Endothelial cell of umbilical vein (primary cell): ENCODE data around the gene CCSAP. TPM values are rescaled to one million over a fixed set of nuclear protein-coding genes. Genes with fewer than 3 reads are reported as not detected.

ENCODE experiments used
- BruUV-seq: library from RNA; stranded (reverse); fragments of 400-500 nt; replicated peaks from 2 replicates; lab custom pipeline; 2021; lab: Mats Ljungman, UMichigan
- CTCF ChIA-PET: fragments of 300-600, 350-600 bp; sonication (Branson Sonifier 250); formaldehyde crosslinking; loops from one replicate; lab custom pipeline; 2021; ENCODE audit warnings: antibody characterized with exemption, inconsistent platforms; lab: Charles Lee
- POLR2A ChIA-PET: fragments of 300-600, 350-600 bp; sonication (Branson Sonifier 250); formaldehyde crosslinking; loops from one replicate; lab custom pipeline; 2021; ENCODE audit warnings: antibody characterized with exemption, inconsistent platforms; lab: Charles Lee
- DNase-seq: peaks from one replicate; pipeline ENCODE4 v3.0.0-alpha.2; 2011; ENCODE audit warnings: low read depth, low spot score
- FAIRE-seq: peaks from 2 replicates; lab custom pipeline; 2011; peaks lifted over from hg19 to GRCh38; lab: Jason Lieb, UNC
- H2AFZ ChIP-seq: 2 replicates; pipeline ENCODE4 v1.6.0; 2012; ENCODE audit warnings: low read depth, low read length, control low read depth, inconsistent platforms
- H3K27ac ChIP-seq: 2 replicates; pipeline ENCODE4 v1.5.1; 2011; ENCODE audit warnings: low read depth, mild to moderate bottlenecking, control low read depth, low read length, moderate library complexity; ENCODE audit not compliant: insufficient read depth
- H3K27me3 ChIP-seq, 2 experiments: 2 replicates each; pipeline versions ENCODE4 v1.6.0 to v1.6.1; 2011; ENCODE audit warnings: low read length in 2 of 2, mixed read lengths in 1 of 2; ENCODE audit not compliant: control insufficient read depth in 2 of 2, insufficient read depth in 2 of 2
- H3K36me3 ChIP-seq, 2 experiments: 2 replicates in 1 of 2; 3 replicates in 1 of 2; pipeline ENCODE4 v1.5.1; 2011; ENCODE audit warnings: low read length in 2 of 2, mild to moderate bottlenecking in 1 of 2, moderate library complexity in 1 of 2; ENCODE audit not compliant: control insufficient read depth in 2 of 2, insufficient read depth in 2 of 2; ENCODE audit errors: extremely low read depth in 1 of 2
- H3K4me1 ChIP-seq: 3 replicates; pipeline ENCODE4 v1.5.1; 2011; ENCODE audit warnings: mild to moderate bottlenecking, low read length; ENCODE audit not compliant: control insufficient read depth, insufficient read depth; ENCODE audit errors: extremely low read depth
- H3K4me2 ChIP-seq: 2 replicates; pipeline ENCODE4 v1.6.1; 2011; ENCODE audit warnings: low read length, control low read depth, mixed read lengths; ENCODE audit not compliant: insufficient read depth
- H3K4me3 ChIP-seq, 3 experiments: fragments of 200-600 bp in 1 of 3; sonication (generic), shearing (Covaris generic) in 1 of 3; replicated peaks in 1 of 3; 2 replicates each; pipeline ENCODE4 v1.5.1; 2011 to 2016; ENCODE audit warnings: control low read depth in 3 of 3, low read length in 3 of 3, mild to moderate bottlenecking in 2 of 3, inconsistent platforms in 1 of 3, low read depth in 1 of 3, moderate library complexity in 1 of 3; ENCODE audit not compliant: insufficient read depth in 1 of 3
- H3K79me2 ChIP-seq: 2 replicates; pipeline ENCODE4 v1.6.0; 2012; ENCODE audit warnings: low read length, inconsistent platforms; ENCODE audit not compliant: control insufficient read depth, insufficient read depth
- H3K9ac ChIP-seq: replicated peaks from 2 replicates; pipeline ENCODE3; 2011; ENCODE audit warnings: low read length, control low read depth; ENCODE audit not compliant: insufficient read depth; ENCODE audit errors: extremely low read depth
- H3K9me1 ChIP-seq: replicated peaks from 3 replicates; pipeline ENCODE4 v1.6.0; 2011; ENCODE audit warnings: mild to moderate bottlenecking, low read length; ENCODE audit not compliant: control insufficient read depth, insufficient read depth; ENCODE audit errors: extremely low read depth
- H3K9me3 ChIP-seq: replicated peaks from 2 replicates; pipeline ENCODE4 v1.5.1; 2012; ENCODE audit warnings: low read length, inconsistent platforms; ENCODE audit not compliant: control insufficient read depth, insufficient read depth
- H4K20me1 ChIP-seq: replicated peaks from 2 replicates; pipeline ENCODE3; 2011; ENCODE audit warnings: mild to moderate bottlenecking, low read length; ENCODE audit not compliant: control insufficient read depth, insufficient read depth; ENCODE audit errors: extremely low read depth
- EZH2 ChIP-seq: IDR thresholded peaks from 2 replicates; pipeline ENCODE4 v1.6.1; 2012; ENCODE audit warnings: borderline replicate concordance, low read depth, mild to moderate bottlenecking, moderate library complexity, low read length, inconsistent platforms; ENCODE audit not compliant: severe bottlenecking
- FOS ChIP-seq: IDR thresholded peaks from 2 replicates; pipeline ENCODE4 v1.6.1; 2011; ENCODE audit warnings: mild to moderate bottlenecking, low read length, moderate library complexity, borderline replicate concordance; ENCODE audit not compliant: insufficient read depth
- GATA2 ChIP-seq: IDR thresholded peaks from 2 replicates; pipeline ENCODE4 v1.7.0; 2011; ENCODE audit warnings: low read depth, mild to moderate bottlenecking, moderate library complexity, mixed read lengths, low read length; ENCODE audit not compliant: insufficient read length, insufficient read depth
- JUN ChIP-seq: IDR thresholded peaks from 2 replicates; pipeline ENCODE4 v1.6.1; 2011; ENCODE audit warnings: borderline replicate concordance, low read depth; ENCODE audit not compliant: insufficient read length, insufficient read depth
- MYC ChIP-seq: IDR thresholded peaks from one replicate; pipeline ENCODE4 v1.6.1; 2011; ENCODE audit warnings: mild to moderate bottlenecking, low read depth, low read length
- POLR2A ChIP-seq: IDR thresholded peaks from 2 replicates; pipeline ENCODE4 v1.6.1; 2012; ENCODE audit warnings: low read depth, mild to moderate bottlenecking, control low read depth, low read length
- dilution Hi-C: fragments of 300-500 bp; cut with MboI; formaldehyde crosslinking; loops from one replicate; pipeline ENCODE4 v1.15.0; 2019; ENCODE audit warnings: low sequenced_read_pairs; ENCODE audit not compliant: extremely low pct_ligation_motif_present
- intact Hi-C: fragments of 100-400 bp; cut with micrococcal nuclease; formaldehyde crosslinking; loops from one replicate; pipeline ENCODE4 v1.10.0; 2022
- polyA plus RNA-seq, 4 experiments: library from polyadenylated mRNA; depleted of rRNA in 3 of 4; stranded (reverse) in 3 of 4; unstranded in 1 of 4; fragments of >200 nt; gene quantifications; 2 replicates each; pipeline versions ENCODE4 v1.2.1 to v1.2.3, GENCODE V29; 2011 to 2012; ENCODE audit warnings: missing spikeins in 1 of 4
- total RNA-seq: library from RNA; stranded (reverse); gene quantifications from 2 replicates; pipeline ENCODE4 v1.2.3, GENCODE V29; 2021
- TF ChIP-seq, protein P1 (sequence below): IDR thresholded peaks from 2 replicates; pipeline ENCODE4 v1.6.1; 2011; ENCODE audit not compliant: insufficient read depth, insufficient read length
- TF ChIP-seq, protein P2 (sequence below), 2 donors: IDR thresholded peaks; 1 replicate in 1 of 2; 2 replicates in 1 of 2; pipeline ENCODE4 v1.5.1; 2011; ENCODE audit warnings: low read length in 2 of 2, mild to moderate bottlenecking in 2 of 2, moderate library complexity in 2 of 2, control low read depth in 1 of 2, inconsistent platforms in 1 of 2, low read depth in 1 of 2; ENCODE audit not compliant: insufficient read depth in 1 of 2; ENCODE audit errors: extremely low read depth in 1 of 2

CCSAP gene
- total and polyA plus RNA-seq, 2 donors (not counting 3 experiments of a cell fraction or from before 2014, with no cell fraction given), result 1.3 to 5.7 TPM

DNA sequence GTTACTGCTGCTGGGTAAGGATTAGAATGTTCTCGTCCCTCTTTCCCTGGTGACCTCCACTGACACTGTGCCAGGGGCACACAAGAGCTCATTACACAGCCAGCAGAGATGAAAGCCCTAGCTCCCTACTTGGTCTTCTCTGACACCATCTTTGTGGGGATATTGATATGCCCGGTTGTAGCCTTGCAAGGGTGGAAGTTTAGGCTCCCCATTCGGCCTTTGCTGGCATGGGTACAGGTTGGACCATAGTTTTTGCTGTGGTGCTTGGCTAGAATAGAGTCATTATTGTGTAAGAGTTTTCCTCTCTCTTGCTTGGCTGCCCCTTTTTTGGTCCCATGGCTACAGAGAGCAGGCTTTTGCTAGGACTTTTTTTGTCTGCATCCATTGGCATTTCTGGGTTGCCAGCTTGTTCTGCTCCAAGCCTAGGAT lies 59.6 kb downstream of the CCSAP start:
- H4K20me1 ChIP-seq, result peaks cover 7% of the 10 kb centered on the region
- intact Hi-C loops, result no loop called here
- no peaks in the 10 kb centered on the region for H3K9me1 ChIP-seq
- no peaks in the 10 kb centered on the region for H3K36me3 ChIP-seq
- H3K79me2 ChIP-seq, result peaks cover 74% of the 10 kb centered on the region
- no peak for DNase-seq
- ChIA-PET CTCF (interaction anchor here (1.3 kb wide), 1 partner anchor 10 kb away, joined by 3 read pairs; no protein-coding TSS in a partner anchor), POLR2A (no interaction called here)
- TF ChIP-seq JUN, result no peak
- TF ChIP-seq POLR2A, result no peak
- TF ChIP-seq MYC, result no peak
- TF ChIP-seq, protein P1, sequence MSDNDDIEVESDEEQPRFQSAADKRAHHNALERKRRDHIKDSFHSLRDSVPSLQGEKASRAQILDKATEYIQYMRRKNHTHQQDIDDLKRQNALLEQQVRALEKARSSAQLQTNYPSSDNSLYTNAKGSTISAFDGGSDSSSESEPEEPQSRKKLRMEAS, result no peak
- TF ChIP-seq, protein P2, sequence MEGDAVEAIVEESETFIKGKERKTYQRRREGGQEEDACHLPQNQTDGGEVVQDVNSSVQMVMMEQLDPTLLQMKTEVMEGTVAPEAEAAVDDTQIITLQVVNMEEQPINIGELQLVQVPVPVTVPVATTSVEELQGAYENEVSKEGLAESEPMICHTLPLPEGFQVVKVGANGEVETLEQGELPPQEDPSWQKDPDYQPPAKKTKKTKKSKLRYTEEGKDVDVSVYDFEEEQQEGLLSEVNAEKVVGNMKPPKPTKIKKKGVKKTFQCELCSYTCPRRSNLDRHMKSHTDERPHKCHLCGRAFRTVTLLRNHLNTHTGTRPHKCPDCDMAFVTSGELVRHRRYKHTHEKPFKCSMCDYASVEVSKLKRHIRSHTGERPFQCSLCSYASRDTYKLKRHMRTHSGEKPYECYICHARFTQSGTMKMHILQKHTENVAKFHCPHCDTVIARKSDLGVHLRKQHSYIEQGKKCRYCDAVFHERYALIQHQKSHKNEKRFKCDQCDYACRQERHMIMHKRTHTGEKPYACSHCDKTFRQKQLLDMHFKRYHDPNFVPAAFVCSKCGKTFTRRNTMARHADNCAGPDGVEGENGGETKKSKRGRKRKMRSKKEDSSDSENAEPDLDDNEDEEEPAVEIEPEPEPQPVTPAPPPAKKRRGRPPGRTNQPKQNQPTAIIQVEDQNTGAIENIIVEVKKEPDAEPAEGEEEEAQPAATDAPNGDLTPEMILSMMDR (IDR thresholded peaks at IDR 0.05; ENCODE audit: extremely low read depth in 1 of 2, insufficient read depth in 1 of 2, low read depth in 1 of 2, low read length in 2 of 2), result no peak
- no peak for TF ChIP-seq GATA2
- no peak for TF ChIP-seq FOS
- TF ChIP-seq EZH2, result no peak
- H3K27me3 ChIP-seq, result no peaks in the 10 kb centered on the region
- no peaks in the 10 kb centered on the region for H3K9me3 ChIP-seq
- BruUV-seq, result no TSS peak
- no peak overlapping the region for H3K4me3 ChIP-seq
- H3K9ac ChIP-seq, result no peak overlapping the region
- dilution Hi-C loops, result no loop called here
- H2AFZ ChIP-seq, result no peak overlapping the region
- H3K27ac ChIP-seq, result no peak overlapping the region
- peaks cover 16% of the 10 kb centered on the region for H3K4me1 ChIP-seq
- no peak for FAIRE-seq
- H3K4me2 ChIP-seq, result no peak overlapping the region
